ENCODE results near the gene CLIC3.

CLIC3 gene

GRCh38 chr9:136969774-136970173 lies 26.6 kb downstream of the CLIC3 start:
- in situ Hi-C loops (cut with MboI; ENCODE audit: low sequenced_read_pairs) = no loop called here

- in situ Hi-C loops (cut with MboI; ENCODE audit: low sequenced_read_pairs) = no loop called here
These were observed 27.2 kb downstream of the CLIC3 start for GRCh38 chr9:136969150-136969549.

GRCh38 chr9:136968333-136969127 lies 27.8 kb downstream of the CLIC3 start:
- in situ Hi-C loops (cut with MboI; ENCODE audit: low sequenced_read_pairs) = no loop called here

- in situ Hi-C loops (cut with MboI; ENCODE audit: low sequenced_read_pairs) = no loop called here
These were observed 30.4 kb downstream of the CLIC3 start for GRCh38 chr9:136965771-136966484.

GRCh38 chr9:136964833-136965422 lies 31.4 kb downstream of the CLIC3 start:
- in situ Hi-C loops (cut with MboI; ENCODE audit: low sequenced_read_pairs) = no loop called here

- in situ Hi-C loops (cut with MboI; ENCODE audit: low sequenced_read_pairs) = no loop called here
These were observed 32.1 kb downstream of the CLIC3 start for GRCh38 chr9:136964171-136964689.

GRCh38 chr9:136963751-136964150 lies 32.6 kb downstream of the CLIC3 start:
- in situ Hi-C loops (cut with MboI; ENCODE audit: low sequenced_read_pairs) = no loop called here

GRCh38 chr9:136963341-136963740 lies 33.0 kb downstream of the CLIC3 start:
- in situ Hi-C loops (cut with MboI; ENCODE audit: low sequenced_read_pairs) = no loop called here

GRCh38 chr9:136962701-136963248 lies 33.6 kb downstream of the CLIC3 start:
- in situ Hi-C loops (cut with MboI; ENCODE audit: low sequenced_read_pairs) = no loop called here

- in situ Hi-C loops (cut with MboI; ENCODE audit: low sequenced_read_pairs) = no loop called here
These were observed 34.2 kb downstream of the CLIC3 start for GRCh38 chr9:136962163-136962562.

GRCh38 chr9:136961279-136962065 lies 34.9 kb downstream of the CLIC3 start:
- in situ Hi-C loops (cut with MboI; ENCODE audit: low sequenced_read_pairs) = no loop called here

GRCh38 chr9:136960938-136961275 lies 35.5 kb downstream of the CLIC3 start:
- in situ Hi-C loops (cut with MboI; ENCODE audit: low sequenced_read_pairs) = no loop called here

GRCh38 chr9:136960212-136960937 lies 36.0 kb downstream of the CLIC3 start:
- in situ Hi-C loops (cut with MboI; ENCODE audit: low sequenced_read_pairs) = no loop called here

GRCh38 chr9:136958898-136959850 lies 37.2 kb downstream of the CLIC3 start:
- in situ Hi-C loops (cut with MboI; ENCODE audit: low sequenced_read_pairs) = no loop called here

- in situ Hi-C loops (cut with MboI; ENCODE audit: low sequenced_read_pairs) = no loop called here
These were observed 37.9 kb downstream of the CLIC3 start for GRCh38 chr9:136958473-136958872.

- in situ Hi-C loops (cut with MboI; ENCODE audit: low sequenced_read_pairs) = no loop called here
These were observed 38.5 kb downstream of the CLIC3 start for GRCh38 chr9:136957901-136958300.

- in situ Hi-C loops (cut with MboI; ENCODE audit: low sequenced_read_pairs) = no loop called here
These were observed 38.9 kb downstream of the CLIC3 start for GRCh38 chr9:136957461-136957860.

GRCh38 chr9:136956604-136957003 lies 39.8 kb downstream of the CLIC3 start:
- in situ Hi-C loops (cut with MboI; ENCODE audit: low sequenced_read_pairs) = no loop called here

GRCh38 chr9:136955943-136956335 lies 40.4 kb downstream of the CLIC3 start:
- in situ Hi-C loops (cut with MboI; ENCODE audit: low sequenced_read_pairs) = no loop called here
